Common myeloid progenitor, CD34-positive (primary cell): ENCODE results near the gene OXSM.

Source experiments
- CTCF ChIA-PET: fragments of 350-600 bp; sonication (Branson Sonifier 250); formaldehyde crosslinking; loops from one replicate; lab custom pipeline; 2021; ENCODE audit warnings: antibody characterized with exemption; lab: Charles Lee
- POLR2A ChIA-PET: fragments of 350-600 bp; sonication (Branson Sonifier 250); formaldehyde crosslinking; loops from one replicate; lab custom pipeline; 2021; ENCODE audit warnings: antibody characterized with exemption; lab: Charles Lee
- DNase-seq, 3 donors: peaks; one replicate each; pipeline versions ENCODE4 v3.0.0 to v3.0.0-alpha.2; 2013
- H3K27ac ChIP-seq, 2 experiments: 1 replicate in 1 of 2; 2 replicates in 1 of 2; pipeline ENCODE4 v1.7.0; 2013; ENCODE audit warnings: inconsistent platforms in 2 of 2, low read length in 2 of 2, mild to moderate bottlenecking in 2 of 2, low read depth in 1 of 2, moderate library complexity in 1 of 2; ENCODE audit not compliant: severe bottlenecking in 2 of 2, insufficient read depth in 1 of 2, poor library complexity in 1 of 2
- H3K27me3 ChIP-seq, 5 experiments: replicated peaks in 2 of 5; 1 replicate in 3 of 5; 2 replicates in 2 of 5; pipeline versions ENCODE4 v1.6.1 to v1.7.0; 2013; ENCODE audit warnings: low read length in 4 of 5, mild to moderate bottlenecking in 2 of 5, moderate library complexity in 2 of 5, inconsistent platforms in 1 of 5; ENCODE audit not compliant: insufficient read depth in 5 of 5, control insufficient read depth in 4 of 5
- H3K36me3 ChIP-seq, 4 experiments: 1 replicate in 2 of 4; 2 replicates in 2 of 4; pipeline versions ENCODE4 v1.6.1 to v1.7.0; 2013; ENCODE audit warnings: low read length in 3 of 4, control low read depth in 1 of 4, mild to moderate bottlenecking in 1 of 4; ENCODE audit not compliant: control insufficient read depth in 4 of 4, insufficient read depth in 4 of 4
- H3K4me1 ChIP-seq, 4 experiments: 1 replicate in 3 of 4; 2 replicates in 1 of 4; pipeline versions ENCODE4 v1.6.1 to v1.7.1; 2013; ENCODE audit warnings: low read length in 3 of 4, mild to moderate bottlenecking in 3 of 4, control low read depth in 1 of 4, inconsistent platforms in 1 of 4, moderate library complexity in 1 of 4; ENCODE audit not compliant: control insufficient read depth in 4 of 4, insufficient read depth in 4 of 4; ENCODE audit errors: control extremely low read depth in 1 of 4
- H3K4me3 ChIP-seq, 7 experiments: 1 replicate in 4 of 7; 2 replicates in 3 of 7; pipeline versions ENCODE4 v1.5.1 to v1.7.0; 2013; ENCODE audit warnings: mild to moderate bottlenecking in 7 of 7, low read length in 6 of 7, moderate library complexity in 6 of 7, inconsistent platforms in 2 of 7, low read depth in 2 of 7, control low read depth in 1 of 7; ENCODE audit not compliant: insufficient read depth in 4 of 7, control insufficient read depth in 1 of 7; ENCODE audit errors: extremely low read depth in 1 of 7
- H3K9me3 ChIP-seq, 5 experiments: 1 replicate in 4 of 5; 2 replicates in 1 of 5; pipeline versions ENCODE4 v1.6.1 to v1.7.1; 2013; ENCODE audit warnings: low read length in 4 of 5, mild to moderate bottlenecking in 2 of 5, inconsistent platforms in 1 of 5, low read depth in 1 of 5, moderate library complexity in 1 of 5; ENCODE audit not compliant: control insufficient read depth in 4 of 5, insufficient read depth in 2 of 5; ENCODE audit errors: control extremely low read depth in 1 of 5
- WGBS: methylation state at CpG from one replicate; pipeline ENCODE4 v1.1.5; 2013; ENCODE audit not compliant: insufficient coverage; 5-methylcytosine and 5-hydroxymethylcytosine counted together

Gene OXSM

GRCh38 chr3:25751725-25752124 is 38.2 kb upstream of the OXSM start:
- H3K4me1 ChIP-seq, result no peaks in the 10 kb centered on the region
- ChIA-PET POLR2A (no interaction called here), CTCF (no interaction called here)
- no peaks in the 10 kb centered on the region for H3K9me3 ChIP-seq
- peaks cover 22 to 60% (median 43%) of the 10 kb centered on the region in 4 experiments for H3K36me3 ChIP-seq
- no peak overlapping the region for H3K27ac ChIP-seq
- no peaks in the 10 kb centered on the region for H3K27me3 ChIP-seq
- H3K4me3 ChIP-seq, result no peak overlapping the region
- no CpG with 5 or more reads among the region's 1 CpG for WGBS
- DNase-seq, result no peak

GRCh38 chr3:25768851-25769250 is 21.0 kb upstream of the OXSM start:
- no peak overlapping the region for H3K27ac ChIP-seq
- ChIA-PET CTCF (interaction anchor here (0.7 kb wide), 1 partner anchor 87 kb away, joined by 3 read pairs; no protein-coding TSS in a partner anchor), POLR2A (no interaction called here)
- no peaks in the 10 kb centered on the region for H3K27me3 ChIP-seq
- peaks cover under 1 to 17% (median 4%) of the 10 kb centered on the region in 5 experiments for H3K9me3 ChIP-seq
- WGBS, result 92% methylated on average over 6 of the region's 6 CpGs
- H3K36me3 ChIP-seq, result peaks cover 7 to 27% (median 18%) of the 10 kb centered on the region in 4 experiments
- no peak overlapping the region for H3K4me3 ChIP-seq
- DNase-seq, result no peak
- H3K4me1 ChIP-seq, result no peaks in the 10 kb centered on the region

DNA sequence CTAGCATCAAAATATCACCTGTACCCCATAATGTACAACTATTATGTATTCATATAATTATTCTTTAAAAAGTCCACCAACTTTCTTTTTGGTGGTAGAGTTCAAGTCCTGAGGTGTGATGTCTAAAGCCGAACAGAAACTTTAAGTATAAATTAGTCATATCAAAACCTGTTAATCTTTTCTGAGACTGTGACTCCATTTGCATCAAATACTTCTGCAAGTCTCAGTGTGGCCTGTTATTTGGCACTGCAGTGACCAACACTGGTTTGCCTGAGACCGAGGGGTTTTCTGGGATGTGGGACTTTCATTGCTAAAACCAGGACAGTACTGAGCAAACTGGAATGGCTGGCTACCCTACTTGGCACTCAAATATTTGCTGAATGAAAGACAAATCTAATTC is 14.0 kb upstream of the OXSM start:
- H3K9me3 ChIP-seq, result peaks cover 1 to 26% (median 9%) of the 10 kb centered on the region in 5 experiments
- no peaks in the 10 kb centered on the region for H3K27me3 ChIP-seq
- peaks cover 23 to 52% (median 42%) of the 10 kb centered on the region in 4 experiments for H3K36me3 ChIP-seq
- WGBS, result 100% methylated on average over 2 of the region's 2 CpGs
- peaks cover 0 to 10% (median 8%) of the 10 kb centered on the region in 4 experiments for H3K4me1 ChIP-seq
- no peak overlapping the region for H3K27ac ChIP-seq
- no peak overlapping the region for H3K4me3 ChIP-seq
- DNase-seq, result no peak
- CTCF ChIA-PET, result no interaction called here
- POLR2A ChIA-PET, result no interaction called here

DNA sequence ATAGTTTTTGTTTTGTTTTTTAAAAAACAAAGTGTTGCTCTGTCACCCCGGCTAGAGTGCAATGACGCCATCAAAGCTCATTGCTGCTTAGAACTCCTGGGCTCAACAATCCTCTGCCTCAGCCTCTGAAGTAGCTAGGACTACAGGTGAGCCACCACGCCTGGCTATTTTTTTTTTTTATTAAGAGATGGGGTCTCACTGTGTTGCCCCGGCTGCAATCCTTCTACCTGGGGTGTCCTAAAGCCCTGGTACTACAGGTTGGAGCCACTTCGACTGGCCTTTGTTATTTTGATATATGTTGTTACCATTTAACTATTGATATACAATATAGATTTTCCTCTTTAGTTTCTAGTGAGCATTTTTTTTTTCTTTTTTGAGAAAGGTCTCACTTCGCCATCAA is 9.3 kb upstream of the OXSM start:
- no peaks in the 10 kb centered on the region for H3K27me3 ChIP-seq
- peaks cover 0 to 3% (median 0%) of the 10 kb centered on the region in 5 experiments for H3K9me3 ChIP-seq
- peaks cover 13 to 27% (median 21%) of the 10 kb centered on the region in 4 experiments for H3K36me3 ChIP-seq
- ChIA-PET CTCF (interaction anchor here (0.6 to 1.3 kb wide), 8 partner anchors 9 to 164 kb away, joined by 3 to 4 read pairs (median 3); partner anchors contain the start of gene OXSM), POLR2A (no interaction called here)
- 92% methylated on average over 3 of the region's 6 CpGs for WGBS
- DNase-seq, result no peak
- H3K4me1 ChIP-seq, result peaks cover 16 to 37% (median 30%) of the 10 kb centered on the region in 4 experiments
- no peak overlapping the region for H3K27ac ChIP-seq
- no peak overlapping the region for H3K4me3 ChIP-seq

GRCh38 chr3:25781145-25781757 is 8.6 kb upstream of the OXSM start:
- peak overlapping the region in 1 of 2 experiments; percentile 92 for H3K27ac ChIP-seq
- H3K4me1 ChIP-seq, result peaks cover 16 to 37% (median 30%) of the 10 kb centered on the region in 4 experiments
- no peaks in the 10 kb centered on the region for H3K9me3 ChIP-seq
- ChIA-PET POLR2A (no interaction called here), CTCF (interaction anchor here (0.9 to 1.3 kb wide), 6 partner anchors 8 to 115 kb away, joined by 3 to 4 read pairs (median 3); partner anchors contain the start of gene OXSM)
- no peaks in the 10 kb centered on the region for H3K27me3 ChIP-seq
- H3K4me3 ChIP-seq, result peak overlapping the region in 5 of 7 experiments; percentile 23 to 91 (median 86)
- DNase-seq, result no peak
- H3K36me3 ChIP-seq, result peaks cover 9 to 21% (median 15%) of the 10 kb centered on the region in 4 experiments
- WGBS, result 86% methylated on average over 5 of the region's 11 CpGs

GRCh38 chr3:25781758-25782594 is 7.9 kb upstream of the OXSM start:
- DNase-seq, result peak in 2 of 3 donors; percentile 30 to 46
- 75% methylated on average over 1 of the region's 3 CpGs for WGBS
- peaks cover 3 to 14% (median 10%) of the 10 kb centered on the region in 4 experiments for H3K36me3 ChIP-seq
- ChIA-PET POLR2A (interaction anchor here (2.0 kb wide), 1 partner anchor 116 kb away, joined by 5 read pairs; no protein-coding TSS in a partner anchor), CTCF (interaction anchor here (0.9 to 1.1 kb wide), 2 partner anchors 111 to 115 kb away, joined by 3 read pairs; no protein-coding TSS in a partner anchor)
- no peaks in the 10 kb centered on the region for H3K27me3 ChIP-seq
- no peaks in the 10 kb centered on the region for H3K9me3 ChIP-seq
- H3K4me1 ChIP-seq, result peaks cover 16 to 37% (median 30%) of the 10 kb centered on the region in 4 experiments
- peak overlapping the region; percentile 72 to 92 for H3K27ac ChIP-seq
- H3K4me3 ChIP-seq, result peak overlapping the region in 6 of 7 experiments; percentile 84 to 91 (median 87)
